SH-SY5Y (cell line): ENCODE results near the gene TM9SF3.

ENCODE experiments used
- GATA2 ChIP-seq: IDR thresholded peaks from 2 replicates; pipeline ENCODE4 v1.6.1; 2011; ENCODE audit warnings: mild to moderate bottlenecking, low read depth, low read length
- GATA3 ChIP-seq: IDR thresholded peaks from 2 replicates; pipeline ENCODE4 v1.6.1; 2011; ENCODE audit warnings: low read depth, mild to moderate bottlenecking, low read length, moderate library complexity

- no peak for TF ChIP-seq GATA3
- no peak for TF ChIP-seq GATA2
These were observed 108.5 kb downstream of the TM9SF3 start for GRCh38 chr10:96478355-96478754.
